ENCODE measurements around the gene COL23A1. TPM values are rescaled to one million over a fixed set of nuclear protein-coding genes. Genes with fewer than 3 reads are reported as not detected.

Gene COL23A1
- total and polyA plus RNA-seq, 2 of the 8 experiments (the other 6 are each of a cell fraction or from before 2014, with no cell fraction given): 3.1 to 4.7 TPM

DNA sequence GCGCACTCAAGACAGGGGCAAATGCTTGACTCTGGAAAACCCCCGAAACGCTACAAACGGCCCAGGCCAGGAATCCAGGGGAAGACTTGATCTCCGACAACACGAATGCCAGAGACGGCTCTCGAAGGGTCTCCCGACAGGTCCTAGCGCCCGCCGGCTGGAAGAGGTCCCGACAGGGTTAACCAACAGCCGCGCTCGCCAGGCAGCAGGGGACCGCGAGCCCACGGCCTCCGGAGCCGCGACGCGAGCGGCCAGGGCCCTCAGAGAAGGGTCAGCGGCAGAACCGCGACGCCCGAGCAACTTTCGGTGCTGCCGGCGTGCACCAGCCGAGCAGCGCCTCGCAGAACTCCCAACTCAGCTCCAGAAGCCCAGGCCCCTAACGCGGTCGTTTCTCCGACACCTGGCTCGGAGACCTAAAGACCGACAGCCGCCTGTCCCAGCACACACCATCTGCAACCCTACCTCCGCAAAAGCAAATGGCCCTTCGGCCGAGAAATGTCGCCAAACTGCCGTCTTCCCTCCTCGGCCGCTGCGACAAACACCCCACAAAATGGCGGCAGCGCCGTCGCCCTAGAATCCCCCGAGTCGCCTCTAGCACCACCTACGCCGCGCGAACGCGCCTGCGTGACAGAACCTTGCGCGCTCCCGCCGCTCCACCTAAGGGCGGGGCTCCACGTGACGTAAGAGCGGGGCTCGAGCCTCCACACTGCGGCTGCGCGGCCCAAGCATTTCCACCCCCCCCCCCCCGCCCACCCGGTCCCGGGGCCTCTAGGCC is 36.5 kb upstream of the COL23A1 start, which contains the start of gene CLK4:
Gene CLK4, minus strand, starts transcription at position 567 of the 775 bp plus-strand sequence. CDS start 3,634 bp downstream, outside the sequence.
- H3K23me2 ChIP-seq (ENCODE audit: low read depth, low read length): peaks cover 7% of the 10 kb centered on the region
- peak within 1 kb of the TSS; percentile 98; the same call in 1 of the 2 replicates for H4K8ac ChIP-seq (ENCODE audit: extremely low read depth, insufficient read depth, low read length)
- no peak within 1 kb of the TSS for H3K23ac ChIP-seq (ENCODE audit: insufficient read length)
- 1% methylated on average over 47 of the region's 79 CpGs; no CpG with 5 or more reads in 1 of the 2 experiments for WGBS, 2 experiments (ENCODE audit: extremely low coverage in 1 of 2, insufficient coverage in 1 of 2, insufficient read length in 1 of 2, insufficient replicate concordance in 2 of 2, low coverage in 1 of 2, low lambda C conversion rate in 2 of 2, missing lambda C conversion rate in 1 of 2)
- H3K4me1 ChIP-seq (replicated peaks in 1 of 4; ENCODE audit: control insufficient read depth in 3 of 4, insufficient read depth in 4 of 4, low read length in 3 of 4): peaks cover 0 to 8% (median 4%) of the 10 kb centered on the region in 4 experiments; a peak in 3 of 7 replicates
- peak within 1 kb of the TSS; percentile 88 to 96 (median 93) for H3K9ac ChIP-seq (replicated peaks in 1 of 4; ENCODE audit: extremely low read depth in 1 of 4, low read depth in 3 of 4, low read length in 3 of 4)
- H3K79me2 ChIP-seq (ENCODE audit: control insufficient read depth in 1 of 2, insufficient read depth in 2 of 2, low read length in 2 of 2): peaks cover 0 to 44% of the 10 kb centered on the region in 2 experiments; a peak in 3 of 4 replicates
- peak within 1 kb of the TSS; percentile 82 for H2BK5ac ChIP-seq (ENCODE audit: low read depth, low read length)
- no peak within 1 kb of the TSS for H3K14ac ChIP-seq (ENCODE audit: insufficient read length)
- ChIA-PET POLR2A (ENCODE audit: partially characterized antibody) (interaction anchor here (0.7 to 3.8 kb wide), 14 partner anchors 11 to 446 kb away, joined by 3 to 13 read pairs (median 3); partner anchors contain the start of genes COL23A1 and ZNF354A), CTCF (ENCODE audit: partially characterized antibody) (interaction anchor here (1.2 kb wide), 1 partner anchor 363 kb away, joined by 3 read pairs; no protein-coding TSS in a partner anchor)
- FAIRE-seq (no peak), DNase-seq (ENCODE audit: low read depth in 1 of 2, low spot score in 2 of 2) (peak; percentile 84 to 97)
- H3K36me3 ChIP-seq (ENCODE audit: control insufficient read depth in 2 of 4, insufficient read depth in 4 of 4, low read length in 3 of 4): peaks cover 0 to 9% (median 3%) of the 10 kb centered on the region in 4 experiments; a peak in 5 of 8 replicates
- peak within 1 kb of the TSS; percentile 4 for H2BK120ac ChIP-seq (replicated peaks; ENCODE audit: low read depth, low read length)
- no peak within 1 kb of the TSS; the same call in 1 of the 2 replicates for H2BK15ac ChIP-seq (ENCODE audit: low read length)
- H4K91ac ChIP-seq (replicated peaks; ENCODE audit: insufficient read length, low read length): peak within 1 kb of the TSS; percentile 45
- H3K4me3 ChIP-seq (ENCODE audit: extremely low read depth in 1 of 4, insufficient read depth in 2 of 4, low read depth in 3 of 4, low read length in 4 of 4): peak within 1 kb of the TSS; percentile 81 to 98 (median 93)
- H3K18ac ChIP-seq (ENCODE audit: extremely low read depth, low read length): peak within 1 kb of the TSS; percentile 93
- H3K27ac ChIP-seq (ENCODE audit: low read depth, low read length): peak within 1 kb of the TSS; percentile 90
- peak within 1 kb of the TSS; percentile 51 for H3K56ac ChIP-seq (replicated peaks; ENCODE audit: insufficient read length, low read depth, low read length)
- H2AFZ ChIP-seq (ENCODE audit: low read length): peak within 1 kb of the TSS; percentile 93
- no peaks in the 10 kb centered on the region for H3K79me1 ChIP-seq (ENCODE audit: low read depth, low read length)
- H3K27me3 ChIP-seq (replicated peaks in 1 of 4; ENCODE audit: control insufficient read depth in 3 of 4, extremely low read depth in 1 of 4, insufficient read depth in 3 of 4, low read length in 3 of 4): no peaks in the 10 kb centered on the region; a peak in 1 of 7 replicates
- peak within 1 kb of the TSS; percentile 94 for H4K5ac ChIP-seq (ENCODE audit: insufficient read length, low read depth, low read length)
- H3K4ac ChIP-seq (replicated peaks; ENCODE audit: insufficient read length, low read depth, low read length): peak within 1 kb of the TSS; percentile 61
- H4K20me1 ChIP-seq (replicated peaks in 1 of 2; ENCODE audit: control insufficient read depth in 1 of 2, insufficient read depth in 2 of 2, low read length in 2 of 2): peaks cover 0 to 3% of the 10 kb centered on the region in 2 experiments
- H2BK12ac ChIP-seq (ENCODE audit: low read depth, low read length): peak within 1 kb of the TSS; percentile 78
- 0 out of 2 replicates have a peak within 1 kb of the TSS, but pooled peaks have one; percentile 13 for H2BK20ac ChIP-seq (ENCODE audit: low read length)
- no peak within 1 kb of the TSS for H2AK5ac ChIP-seq (ENCODE audit: low read depth, low read length)
- peak within 1 kb of the TSS; percentile 80 to 89 for H3K4me2 ChIP-seq (ENCODE audit: insufficient read depth in 1 of 2, low read depth in 2 of 2, low read length in 2 of 2)
- no peaks in the 10 kb centered on the region for H3K9me3 ChIP-seq (ENCODE audit: insufficient read depth in 2 of 2, low read depth in 1 of 2, low read length in 1 of 2)
- peak; percentile 82 for TF ChIP-seq CREB1 (IDR thresholded peaks at IDR 0.05)
- TF ChIP-seq MAFK (IDR thresholded peaks at IDR 0.05; ENCODE audit: low read depth, low read length): no peak
- peak; percentile 78 to 85 for TF ChIP-seq POLR2A (IDR thresholded peaks at IDR 0.05; ENCODE audit: control extremely low read depth in 1 of 2, low read depth in 2 of 2, low read length in 2 of 2)
- no peak for TF ChIP-seq EP300 (IDR thresholded peaks at IDR 0.05; ENCODE audit: borderline replicate concordance in 1 of 2, low read depth in 2 of 2, low read length in 2 of 2)
- TF ChIP-seq HDAC2 (IDR thresholded peaks at IDR 0.05; ENCODE audit: borderline replicate concordance in 1 of 2, low read depth in 2 of 2, low read length in 2 of 2): no peak
- peak; percentile 97 for TF ChIP-seq FOSL1 (IDR thresholded peaks at IDR 0.05; ENCODE audit: insufficient read depth, low read depth, low read length)
- TF ChIP-seq JUND (IDR thresholded peaks at IDR 0.05; ENCODE audit: low read length): no peak
- peak; percentile 74 for TF ChIP-seq CTBP2 (IDR thresholded peaks at IDR 0.05; ENCODE audit: borderline replicate concordance, insufficient read depth, insufficient read length, low read length)
- peak; percentile 89 for TF ChIP-seq RBBP5 (IDR thresholded peaks at IDR 0.05; ENCODE audit: borderline replicate concordance, low read depth, low read length)
- TF ChIP-seq GABPA (IDR thresholded peaks at IDR 0.05; ENCODE audit: borderline replicate concordance, insufficient read depth, low read length): 0 out of 2 replicates have a peak, but pooled peaks have one; percentile 51
- TF ChIP-seq BRCA1 (IDR thresholded peaks at IDR 0.05; ENCODE audit: low read depth, low read length): no peak

Measured in H1 (cell line).